HCT116 (cell line): ENCODE data around the gene SCN8A. TPM values are rescaled to one million over a fixed set of nuclear protein-coding genes. Genes with fewer than 3 reads are reported as not detected.

ENCODE experiments used
- ATAC-seq: fragments of 200-7000 bp; cut with Tn5 transposase; 2 replicates; pipeline ENCODE4 v1.9.1; 2020; ENCODE audit warnings: mild to moderate bottlenecking, moderate library complexity
- BruUV-seq: library from RNA; stranded (reverse); fragments of 400-500 nt; replicated peaks from 2 replicates; lab custom pipeline; 2021; lab: Mats Ljungman, UMichigan
- CTCF ChIA-PET: fragments of 300-600 bp; sonication (Branson Sonifier 250); formaldehyde crosslinking; loops from one replicate; lab custom pipeline; 2021; ENCODE audit warnings: antibody characterized with exemption; lab: Charles Lee
- POLR2A ChIA-PET: fragments of 300-600, 350-600 bp; sonication (Branson Sonifier 250); formaldehyde crosslinking; loops from one replicate; lab custom pipeline; 2021; ENCODE audit warnings: antibody characterized with exemption; lab: Charles Lee
- RAD21 ChIA-PET, 2 experiments: fragments of 300-600 bp; sonication (Branson Sonifier 250); formaldehyde crosslinking; loops; one replicate each; lab custom pipeline; 2023; ENCODE audit warnings: low total read pairs in 2 of 2; ENCODE audit not compliant: uncharacterized antibody in 2 of 2, unreplicated experiment in 2 of 2, low non-redundant PET in 1 of 2; lab: Charles Lee
- DNase-seq: peaks from one replicate; pipeline ENCODE4 v3.0.0-alpha.2; 2010; ENCODE audit warnings: low read depth, low spot score
- H2AFZ ChIP-seq: fragments of 200-600 bp; shearing (Covaris generic), sonication (generic); 2 replicates; pipeline ENCODE4 v1.6.1; 2017; ENCODE audit warnings: low read depth, mixed run types, mixed read lengths, antibody characterized with exemption, low read length; ENCODE audit not compliant: poor library complexity, severe bottlenecking
- H3K27ac ChIP-seq: 2 replicates; pipeline ENCODE4 v1.5.1; 2012; ENCODE audit warnings: low read depth, low read length
- H3K27me3 ChIP-seq: fragments of 200-600 bp; sonication (generic); 2 replicates; pipeline ENCODE4 v1.6.1; 2016; ENCODE audit warnings: mixed run types, low read length, mixed read lengths; ENCODE audit not compliant: insufficient read depth
- H3K36me3 ChIP-seq, 2 experiments: fragments of 200-500 bp in 1 of 2; fragments of 200-600 bp in 1 of 2; sonication (Bioruptor generic) in 1 of 2; sonication (generic) in 1 of 2; 2 replicates each; pipeline versions ENCODE4 v1.5.1 to v1.6.1; 2014 to 2016; ENCODE audit warnings: low read length in 2 of 2, inconsistent platforms in 1 of 2, mixed read lengths in 1 of 2, mixed run types in 1 of 2; ENCODE audit not compliant: insufficient read depth in 2 of 2, control insufficient read depth in 1 of 2
- H3K4me1 ChIP-seq, 2 experiments: fragments of 200-600 bp in 1 of 2; sonication (generic) in 1 of 2; 2 replicates each; pipeline versions ENCODE4 v1.5.1 to v1.6.1; 2012 to 2017; ENCODE audit warnings: low read length in 2 of 2, inconsistent platforms in 1 of 2, mild to moderate bottlenecking in 1 of 2, mixed read lengths in 1 of 2, mixed run types in 1 of 2, moderate library complexity in 1 of 2; ENCODE audit not compliant: insufficient read depth in 2 of 2, control insufficient read depth in 1 of 2
- H3K4me2 ChIP-seq: fragments of 200-600 bp; sonication (generic); 2 replicates; pipeline ENCODE4 v1.6.1; 2017; ENCODE audit warnings: mixed run types, low read length, mixed read lengths
- H3K4me3 ChIP-seq, 2 experiments: fragments of 200-600 bp in 1 of 2; sonication (generic) in 1 of 2; replicated peaks in 1 of 2; 2 replicates each; pipeline ENCODE4 v1.5.1; 2011 to 2016; ENCODE audit warnings: low read length in 2 of 2, control low read depth in 1 of 2, low read depth in 1 of 2, mild to moderate bottlenecking in 1 of 2, mixed read lengths in 1 of 2, mixed run types in 1 of 2
- H3K79me2 ChIP-seq: fragments of 200-600 bp; sonication (generic); 2 replicates; pipeline ENCODE4 v1.6.1; 2017; ENCODE audit warnings: mild to moderate bottlenecking, mixed run types, low read length, moderate library complexity, mixed read lengths; ENCODE audit not compliant: insufficient read depth
- H3K9ac ChIP-seq: fragments of 200-600 bp; sonication (generic); 2 replicates; pipeline ENCODE4 v1.6.1; 2016; ENCODE audit warnings: low read length, mixed read lengths
- H3K9me2 ChIP-seq: fragments of 200-600 bp; sonication (generic), shearing (Covaris generic); 2 replicates; pipeline ENCODE4 v1.6.1; 2017; ENCODE audit warnings: mixed run types, mild to moderate bottlenecking, moderate library complexity; ENCODE audit not compliant: insufficient read depth
- H3K9me3 ChIP-seq, 2 experiments: fragments of 200-500 bp in 1 of 2; fragments of 200-600 bp in 1 of 2; sonication (Bioruptor generic) in 1 of 2; sonication (generic) in 1 of 2; 2 replicates each; pipeline ENCODE4 v1.6.1; 2014 to 2017; ENCODE audit warnings: low read length in 2 of 2, mixed read lengths in 2 of 2, inconsistent platforms in 1 of 2, low read depth in 1 of 2, mild to moderate bottlenecking in 1 of 2, mixed run types in 1 of 2, moderate library complexity in 1 of 2; ENCODE audit not compliant: control insufficient read depth in 1 of 2, insufficient read depth in 1 of 2
- H4K20me1 ChIP-seq: fragments of 200-600 bp; sonication (generic), shearing (Covaris generic); 2 replicates; pipeline ENCODE4 v1.6.1; 2017; ENCODE audit warnings: mixed run types, mild to moderate bottlenecking, moderate library complexity; ENCODE audit not compliant: insufficient read depth
- CBX3 ChIP-seq: IDR thresholded peaks from 2 replicates; pipeline ENCODE4 v1.6.1; 2012; ENCODE audit warnings: low read depth
- CEBPB ChIP-seq: IDR thresholded peaks from 2 replicates; pipeline ENCODE4 v1.6.1; 2012; ENCODE audit warnings: low read depth
- EGR1 ChIP-seq: IDR thresholded peaks from 2 replicates; pipeline ENCODE4 v1.6.1; 2012; ENCODE audit warnings: low read depth
- ELF1 ChIP-seq: IDR thresholded peaks from 2 replicates; pipeline ENCODE4 v1.6.1; 2012; ENCODE audit warnings: low read depth, borderline replicate concordance
- EZH2 ChIP-seq: fragments of 200-600 bp; sonication (generic); IDR thresholded peaks from 2 replicates; pipeline ENCODE4 v1.6.1; 2017; ENCODE audit warnings: antibody characterized with exemption, mixed run types
- EZH2phosphoT487 ChIP-seq: fragments of 200-600 bp; IDR thresholded peaks from 2 replicates; pipeline ENCODE4 v1.6.1; 2018; ENCODE audit warnings: antibody characterized with exemption, borderline replicate concordance
- JUND ChIP-seq: IDR thresholded peaks from 2 replicates; pipeline ENCODE4 v1.6.1; 2012
- RAD21 ChIP-seq: IDR thresholded peaks from 2 replicates; pipeline ENCODE4 v1.6.1; 2012; ENCODE audit warnings: low read depth, mild to moderate bottlenecking
- SIN3A ChIP-seq: IDR thresholded peaks from 2 replicates; pipeline ENCODE4 v1.6.1; 2012; ENCODE audit warnings: low read depth
- SP1 ChIP-seq: IDR thresholded peaks from 2 replicates; pipeline ENCODE4 v1.6.1; 2012; ENCODE audit warnings: low read depth
- SRF ChIP-seq: IDR thresholded peaks from 2 replicates; pipeline ENCODE4 v1.6.1; 2012; ENCODE audit warnings: low read depth
- TCF7L2 ChIP-seq: IDR thresholded peaks from 2 replicates; pipeline ENCODE4 v1.7.0; 2011; ENCODE audit warnings: borderline replicate concordance, inconsistent platforms; ENCODE audit not compliant: insufficient read depth, insufficient read length; ENCODE audit errors: extremely low read depth
- YY1 ChIP-seq: IDR thresholded peaks from 2 replicates; pipeline ENCODE4 v1.6.1; 2011; ENCODE audit warnings: low read length, low read depth, moderate library complexity, mild to moderate bottlenecking; ENCODE audit not compliant: insufficient replicate concordance; ENCODE audit errors: extremely low read depth
- ZFX ChIP-seq: fragments of 450-650 bp; IDR thresholded peaks from 2 replicates; pipeline ENCODE4 v1.6.1; 2017
- ZNF274 ChIP-seq: fragments of 200-500 bp; sonication (Bioruptor generic); IDR thresholded peaks from 2 replicates; pipeline ENCODE4 v1.6.1; 2014; ENCODE audit warnings: mild to moderate bottlenecking, low read depth, low read length, inconsistent platforms
- intact Hi-C: fragments of 100-400 bp; cut with micrococcal nuclease; formaldehyde crosslinking; loops from 2 replicates; pipeline ENCODE4 v1.10.0; 2022
- total RNA-seq: library from RNA; stranded (reverse); gene quantifications from one replicate; pipeline ENCODE4 v1.2.1, GENCODE V29; 2021; ENCODE audit not compliant: unreplicated experiment
- TF ChIP-seq, protein P1 (sequence below): IDR thresholded peaks from 2 replicates; pipeline ENCODE4 v1.6.1; 2012; ENCODE audit warnings: low read depth
- TF ChIP-seq, protein P2 (sequence below): IDR thresholded peaks from 2 replicates; pipeline ENCODE4 v1.6.1; 2012
- TF ChIP-seq, protein P3 (sequence below): IDR thresholded peaks from 2 replicates; pipeline ENCODE4 v1.6.1; 2012
- TF ChIP-seq, protein P4 (sequence below), 3 experiments: fragments of 200-600 bp in 1 of 3; sonication (generic) in 1 of 3; IDR thresholded peaks in 2 of 3; conservative IDR thresholded peaks in 1 of 3; 2 replicates each; pipeline ENCODE4 v1.5.1; 2012 to 2017; ENCODE audit warnings: low read depth in 2 of 3, low read length in 2 of 3, antibody characterized with exemption in 1 of 3, borderline replicate concordance in 1 of 3, control low read depth in 1 of 3, mild to moderate bottlenecking in 1 of 3, mixed read lengths in 1 of 3, mixed run types in 1 of 3, moderate library complexity in 1 of 3; ENCODE audit not compliant: insufficient read depth in 1 of 3

SCN8A gene
- total RNA-seq, 1 experiment from 2014 or later, result 7.1 TPM

DNA sequence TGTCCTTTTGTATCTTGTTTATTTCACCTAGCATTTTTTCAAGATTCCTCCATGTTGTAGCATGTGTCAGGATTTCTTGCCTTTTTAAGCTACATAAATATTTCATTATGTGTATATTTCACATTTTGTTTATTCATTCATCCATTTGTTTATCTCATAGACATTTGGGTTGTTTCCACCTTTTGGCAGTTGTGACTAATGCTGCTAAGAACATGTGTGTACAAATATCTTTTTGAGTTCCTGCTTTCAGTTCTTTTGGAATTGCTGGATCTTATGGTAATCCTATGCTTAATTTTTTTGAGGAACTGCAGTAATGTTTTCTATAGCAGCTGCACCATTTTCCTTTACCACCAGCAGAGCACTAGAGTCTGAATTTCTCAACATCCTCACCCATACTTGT lies 62.4 kb downstream of the SCN8A start:
- Histone ChIP-seq H3K36me3 (no peaks in the 10 kb centered on the region), H3K27ac (no peak overlapping the region), H3K79me2 (no peaks in the 10 kb centered on the region), H3K9ac (no peak overlapping the region), H3K27me3 (no peaks in the 10 kb centered on the region), H3K9me2 (no peaks in the 10 kb centered on the region), H3K4me2 (no peak overlapping the region), H4K20me1 (no peaks in the 10 kb centered on the region), H3K4me3 (no peak overlapping the region), H3K4me1 (no peaks in the 10 kb centered on the region), H2AFZ (no peak overlapping the region), H3K9me3 (no peaks in the 10 kb centered on the region)
- CTCF ChIA-PET, result no interaction called here
- DNase-seq (no peak), ATAC-seq (no peak)
- no TSS peak for BruUV-seq
- intact Hi-C loops, result no loop called here
- RAD21 ChIA-PET, result no interaction called here
- TF ChIP-seq SRF (no peak), EGR1 (no peak), ZNF274 (no peak), ZFX (no peak), RAD21 (no peak), TCF7L2 (no peak), SIN3A (no peak), SP1 (no peak), CEBPB (no peak), ELF1 (no peak), CBX3 (no peak), JUND (no peak), EZH2 (no peak), EZH2phosphoT487 (no peak), YY1 (no peak)
- TF ChIP-seq, protein P1, sequence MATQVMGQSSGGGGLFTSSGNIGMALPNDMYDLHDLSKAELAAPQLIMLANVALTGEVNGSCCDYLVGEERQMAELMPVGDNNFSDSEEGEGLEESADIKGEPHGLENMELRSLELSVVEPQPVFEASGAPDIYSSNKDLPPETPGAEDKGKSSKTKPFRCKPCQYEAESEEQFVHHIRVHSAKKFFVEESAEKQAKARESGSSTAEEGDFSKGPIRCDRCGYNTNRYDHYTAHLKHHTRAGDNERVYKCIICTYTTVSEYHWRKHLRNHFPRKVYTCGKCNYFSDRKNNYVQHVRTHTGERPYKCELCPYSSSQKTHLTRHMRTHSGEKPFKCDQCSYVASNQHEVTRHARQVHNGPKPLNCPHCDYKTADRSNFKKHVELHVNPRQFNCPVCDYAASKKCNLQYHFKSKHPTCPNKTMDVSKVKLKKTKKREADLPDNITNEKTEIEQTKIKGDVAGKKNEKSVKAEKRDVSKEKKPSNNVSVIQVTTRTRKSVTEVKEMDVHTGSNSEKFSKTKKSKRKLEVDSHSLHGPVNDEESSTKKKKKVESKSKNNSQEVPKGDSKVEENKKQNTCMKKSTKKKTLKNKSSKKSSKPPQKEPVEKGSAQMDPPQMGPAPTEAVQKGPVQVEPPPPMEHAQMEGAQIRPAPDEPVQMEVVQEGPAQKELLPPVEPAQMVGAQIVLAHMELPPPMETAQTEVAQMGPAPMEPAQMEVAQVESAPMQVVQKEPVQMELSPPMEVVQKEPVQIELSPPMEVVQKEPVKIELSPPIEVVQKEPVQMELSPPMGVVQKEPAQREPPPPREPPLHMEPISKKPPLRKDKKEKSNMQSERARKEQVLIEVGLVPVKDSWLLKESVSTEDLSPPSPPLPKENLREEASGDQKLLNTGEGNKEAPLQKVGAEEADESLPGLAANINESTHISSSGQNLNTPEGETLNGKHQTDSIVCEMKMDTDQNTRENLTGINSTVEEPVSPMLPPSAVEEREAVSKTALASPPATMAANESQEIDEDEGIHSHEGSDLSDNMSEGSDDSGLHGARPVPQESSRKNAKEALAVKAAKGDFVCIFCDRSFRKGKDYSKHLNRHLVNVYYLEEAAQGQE, result no peak
- TF ChIP-seq, protein P2, sequence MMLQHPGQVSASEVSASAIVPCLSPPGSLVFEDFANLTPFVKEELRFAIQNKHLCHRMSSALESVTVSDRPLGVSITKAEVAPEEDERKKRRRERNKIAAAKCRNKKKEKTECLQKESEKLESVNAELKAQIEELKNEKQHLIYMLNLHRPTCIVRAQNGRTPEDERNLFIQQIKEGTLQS, result no peak
- TF ChIP-seq, protein P3, sequence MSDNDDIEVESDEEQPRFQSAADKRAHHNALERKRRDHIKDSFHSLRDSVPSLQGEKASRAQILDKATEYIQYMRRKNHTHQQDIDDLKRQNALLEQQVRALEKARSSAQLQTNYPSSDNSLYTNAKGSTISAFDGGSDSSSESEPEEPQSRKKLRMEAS, result no peak
- TF ChIP-seq, protein P4, sequence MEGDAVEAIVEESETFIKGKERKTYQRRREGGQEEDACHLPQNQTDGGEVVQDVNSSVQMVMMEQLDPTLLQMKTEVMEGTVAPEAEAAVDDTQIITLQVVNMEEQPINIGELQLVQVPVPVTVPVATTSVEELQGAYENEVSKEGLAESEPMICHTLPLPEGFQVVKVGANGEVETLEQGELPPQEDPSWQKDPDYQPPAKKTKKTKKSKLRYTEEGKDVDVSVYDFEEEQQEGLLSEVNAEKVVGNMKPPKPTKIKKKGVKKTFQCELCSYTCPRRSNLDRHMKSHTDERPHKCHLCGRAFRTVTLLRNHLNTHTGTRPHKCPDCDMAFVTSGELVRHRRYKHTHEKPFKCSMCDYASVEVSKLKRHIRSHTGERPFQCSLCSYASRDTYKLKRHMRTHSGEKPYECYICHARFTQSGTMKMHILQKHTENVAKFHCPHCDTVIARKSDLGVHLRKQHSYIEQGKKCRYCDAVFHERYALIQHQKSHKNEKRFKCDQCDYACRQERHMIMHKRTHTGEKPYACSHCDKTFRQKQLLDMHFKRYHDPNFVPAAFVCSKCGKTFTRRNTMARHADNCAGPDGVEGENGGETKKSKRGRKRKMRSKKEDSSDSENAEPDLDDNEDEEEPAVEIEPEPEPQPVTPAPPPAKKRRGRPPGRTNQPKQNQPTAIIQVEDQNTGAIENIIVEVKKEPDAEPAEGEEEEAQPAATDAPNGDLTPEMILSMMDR (IDR thresholded peaks at IDR 0.05 in 2 of 3, conservative IDR thresholded peaks at IDR 0.05 in 1 of 3; ENCODE audit: borderline replicate concordance in 1 of 3, insufficient read depth in 1 of 3, low read depth in 2 of 3, low read length in 2 of 3), result no peak
- POLR2A ChIA-PET, result no interaction called here
